H1 (cell line): ENCODE results near the gene CACNA1C. TPM values are rescaled to one million over a fixed set of nuclear protein-coding genes. Genes with fewer than 3 reads are reported as not detected.

Source experiments
- CTCF ChIA-PET: fragments of 300-600 bp; sonication (Branson Sonifier 250); formaldehyde crosslinking; loops from one replicate; lab custom pipeline; 2021; ENCODE audit not compliant: partially characterized antibody; lab: Charles Lee
- POLR2A ChIA-PET: fragments of 300-600 bp; sonication (Branson Sonifier 250); formaldehyde crosslinking; loops from one replicate; lab custom pipeline; 2021; ENCODE audit warnings: inconsistent platforms; ENCODE audit not compliant: partially characterized antibody; lab: Charles Lee
- DNase-seq, 2 experiments: peaks; one replicate each; pipeline versions ENCODE4 v3.0.0 to v3.0.0-alpha.2; 2010 to 2022; ENCODE audit warnings: low spot score in 2 of 2, low read depth in 1 of 2, mixed read lengths in 1 of 2
- FAIRE-seq: peaks from 2 replicates; lab custom pipeline; 2011; peaks lifted over from hg19 to GRCh38; lab: Jason Lieb, UNC
- H2AFZ ChIP-seq: 2 replicates; pipeline ENCODE4 v1.8.1; 2012; ENCODE audit warnings: low read length, inconsistent platforms
- H2AK5ac ChIP-seq: 2 replicates; pipeline ENCODE4 v1.6.1; 2013; ENCODE audit warnings: low read depth, low read length
- H2BK120ac ChIP-seq: replicated peaks from 2 replicates; pipeline ENCODE3; 2013; ENCODE audit warnings: low read depth, low read length, inconsistent platforms
- H2BK12ac ChIP-seq: 2 replicates; pipeline ENCODE4 v1.6.1; 2013; ENCODE audit warnings: low read depth, low read length
- H2BK15ac ChIP-seq: 2 replicates; pipeline ENCODE4 v1.6.1; 2013; ENCODE audit warnings: low read length
- H2BK20ac ChIP-seq: 2 replicates; pipeline ENCODE4 v1.6.1; 2013; ENCODE audit warnings: low read length
- H2BK5ac ChIP-seq: 2 replicates; pipeline ENCODE4 v1.6.1; 2013; ENCODE audit warnings: low read depth, low read length
- H3K14ac ChIP-seq: 2 replicates; pipeline ENCODE4 v1.6.1; 2013; ENCODE audit warnings: inconsistent platforms; ENCODE audit not compliant: insufficient read length
- H3K18ac ChIP-seq: 2 replicates; pipeline ENCODE4 v1.6.1; 2013; ENCODE audit warnings: low read length; ENCODE audit errors: extremely low read depth
- H3K23ac ChIP-seq: 2 replicates; pipeline ENCODE4 v1.6.1; 2013; ENCODE audit warnings: inconsistent platforms; ENCODE audit not compliant: insufficient read length
- H3K23me2 ChIP-seq: 2 replicates; pipeline ENCODE4 v1.6.1; 2013; ENCODE audit warnings: low read depth, low read length
- H3K27ac ChIP-seq: 2 replicates; pipeline ENCODE4 v1.6.1; 2011; ENCODE audit warnings: low read depth, low read length, inconsistent platforms
- H3K27me3 ChIP-seq, 4 experiments: replicated peaks in 1 of 4; 1 replicate in 1 of 4; 2 replicates in 3 of 4; pipeline versions ENCODE4 v1.6.1 to v1.8.1; 2011 to 2013; ENCODE audit warnings: low read length in 3 of 4, mild to moderate bottlenecking in 3 of 4, inconsistent platforms in 2 of 4, mixed read lengths in 2 of 4, moderate library complexity in 1 of 4; ENCODE audit not compliant: control insufficient read depth in 3 of 4, insufficient read depth in 3 of 4; ENCODE audit errors: extremely low read depth in 1 of 4
- H3K36me3 ChIP-seq, 4 experiments: 2 replicates each; pipeline versions ENCODE4 v1.6.1 to v1.8.1; 2011 to 2013; ENCODE audit warnings: mild to moderate bottlenecking in 4 of 4, low read length in 3 of 4, moderate library complexity in 2 of 4, control low read depth in 1 of 4, inconsistent platforms in 1 of 4; ENCODE audit not compliant: insufficient read depth in 4 of 4, control insufficient read depth in 2 of 4
- H3K4ac ChIP-seq: replicated peaks from 2 replicates; pipeline ENCODE3; 2013; ENCODE audit warnings: low read length, low read depth, mixed read lengths, inconsistent platforms; ENCODE audit not compliant: insufficient read length
- H3K4me1 ChIP-seq, 4 experiments: replicated peaks in 1 of 4; 1 replicate in 1 of 4; 2 replicates in 3 of 4; pipeline versions ENCODE4 v1.6.1 to v1.8.1; 2011 to 2013; ENCODE audit warnings: low read length in 3 of 4, inconsistent platforms in 2 of 4, mixed read lengths in 1 of 4; ENCODE audit not compliant: insufficient read depth in 4 of 4, control insufficient read depth in 3 of 4
- H3K4me2 ChIP-seq, 2 experiments: 2 replicates each; pipeline versions ENCODE4 v1.6.1 to v1.8.1; 2011 to 2013; ENCODE audit warnings: low read depth in 2 of 2, low read length in 2 of 2, control low read depth in 1 of 2, inconsistent platforms in 1 of 2, mild to moderate bottlenecking in 1 of 2; ENCODE audit not compliant: insufficient read depth in 1 of 2
- H3K4me3 ChIP-seq, 4 experiments: fragments of 200-600, 300-600 bp in 1 of 4; sonication (generic), shearing (Covaris generic), sonication (Bioruptor Twin) in 1 of 4; 2 replicates each; pipeline versions ENCODE4 v1.5.1 to v1.8.1; 2011 to 2016; ENCODE audit warnings: low read length in 4 of 4, low read depth in 3 of 4, control low read depth in 2 of 4, inconsistent platforms in 2 of 4, mild to moderate bottlenecking in 2 of 4, mixed read lengths in 1 of 4, moderate library complexity in 1 of 4; ENCODE audit not compliant: insufficient read depth in 2 of 4; ENCODE audit errors: extremely low read depth in 1 of 4
- H3K56ac ChIP-seq: replicated peaks from 2 replicates; pipeline ENCODE3; 2013; ENCODE audit warnings: low read depth, mild to moderate bottlenecking, mixed read lengths, low read length, inconsistent platforms; ENCODE audit not compliant: insufficient read length
- H3K79me1 ChIP-seq: 2 replicates; pipeline ENCODE4 v1.6.1; 2013; ENCODE audit warnings: low read depth, low read length, control low read depth
- H3K79me2 ChIP-seq, 2 experiments: 2 replicates each; pipeline versions ENCODE4 v1.6.1 to v1.8.1; 2012 to 2013; ENCODE audit warnings: low read length in 2 of 2, mild to moderate bottlenecking in 2 of 2, inconsistent platforms in 1 of 2; ENCODE audit not compliant: insufficient read depth in 2 of 2, control insufficient read depth in 1 of 2
- H3K9ac ChIP-seq, 4 experiments: replicated peaks in 1 of 4; 1 replicate in 1 of 4; 2 replicates in 3 of 4; pipeline versions ENCODE4 v1.6.1 to v1.8.1; 2011 to 2013; ENCODE audit warnings: low read depth in 3 of 4, low read length in 3 of 4, control low read depth in 2 of 4, mild to moderate bottlenecking in 2 of 4, moderate library complexity in 2 of 4, inconsistent platforms in 1 of 4; ENCODE audit errors: extremely low read depth in 1 of 4
- H3K9me3 ChIP-seq, 2 experiments: 2 replicates each; pipeline versions ENCODE4 v1.6.1 to v1.8.1; 2012 to 2013; ENCODE audit warnings: mild to moderate bottlenecking in 2 of 2, moderate library complexity in 2 of 2, control low read depth in 1 of 2, inconsistent platforms in 1 of 2, low read depth in 1 of 2, low read length in 1 of 2, mixed read lengths in 1 of 2; ENCODE audit not compliant: insufficient read depth in 2 of 2
- H4K20me1 ChIP-seq, 2 experiments: replicated peaks in 1 of 2; 2 replicates each; pipeline versions ENCODE3 to v1.8.1; 2011 to 2013; ENCODE audit warnings: inconsistent platforms in 2 of 2, low read length in 2 of 2, mild to moderate bottlenecking in 1 of 2; ENCODE audit not compliant: insufficient read depth in 2 of 2, control insufficient read depth in 1 of 2
- H4K5ac ChIP-seq: 2 replicates; pipeline ENCODE4 v1.6.1; 2013; ENCODE audit warnings: low read length, low read depth, mixed read lengths, inconsistent platforms; ENCODE audit not compliant: insufficient read length
- H4K8ac ChIP-seq: 2 replicates; pipeline ENCODE4 v1.8.0; 2013; ENCODE audit warnings: mild to moderate bottlenecking, moderate library complexity, low read length, inconsistent platforms; ENCODE audit not compliant: insufficient read depth; ENCODE audit errors: extremely low read depth
- H4K91ac ChIP-seq: replicated peaks from 2 replicates; pipeline ENCODE3; 2013; ENCODE audit warnings: low read length, mixed read lengths, inconsistent platforms; ENCODE audit not compliant: insufficient read length
- CTBP2 ChIP-seq: IDR thresholded peaks from 2 replicates; pipeline ENCODE4 v1.7.0; 2011; ENCODE audit warnings: borderline replicate concordance, mild to moderate bottlenecking, moderate library complexity, mixed read lengths, low read length; ENCODE audit not compliant: insufficient read depth, insufficient read length
- POLR2AphosphoS5 ChIP-seq: IDR thresholded peaks from 2 replicates; pipeline ENCODE4 v1.6.1; 2011; ENCODE audit warnings: low read depth, low read length
- SIN3A ChIP-seq, 2 experiments: IDR thresholded peaks in 1 of 2; conservative IDR thresholded peaks in 1 of 2; 2 replicates each; pipeline ENCODE4 v1.6.1; 2011 to 2012; ENCODE audit warnings: low read length in 2 of 2, improper control_type of control experiment in 1 of 2, low read depth in 1 of 2, mild to moderate bottlenecking in 1 of 2
- SUZ12 ChIP-seq: fragments of 200-600 bp; sonication (generic); IDR thresholded peaks from 2 replicates; pipeline ENCODE4 v1.6.1; 2012; ENCODE audit warnings: mild to moderate bottlenecking, inconsistent platforms, low read length, moderate library complexity, mixed read lengths
- WGBS, 2 experiments: shearing (Covaris generic) in 1 of 2; methylation state at CpG; one replicate each; pipeline versions ENCODE4 v1.1.6 to v1.1.7; 2013 to 2015; ENCODE audit warnings: low lambda C conversion rate in 2 of 2, mixed read lengths in 2 of 2, inconsistent platforms in 1 of 2, low coverage in 1 of 2, missing lambda C conversion rate in 1 of 2; ENCODE audit not compliant: insufficient replicate concordance in 2 of 2, insufficient coverage in 1 of 2, insufficient read length in 1 of 2; ENCODE audit errors: extremely low coverage in 1 of 2, missing lambda C conversion rate in 1 of 2; 5-methylcytosine and 5-hydroxymethylcytosine counted together
- polyA plus RNA-seq, 7 experiments: library from polyadenylated mRNA; depleted of rRNA in 3 of 7; stranded (reverse) in 5 of 7; unstranded in 2 of 7; fragments of >200 nt in 5 of 7; fragments of 200-250 nt in 2 of 7; gene quantifications; 1 replicate in 5 of 7; 2 replicates in 1 of 7; 4 replicates in 1 of 7; pipeline versions ENCODE4 v1.2.1 to v1.2.3, GENCODE V29; 2011 to 2013; ENCODE audit warnings: missing spikeins in 2 of 7, mixed read lengths in 2 of 7
- total RNA-seq: library from RNA; stranded (reverse); fragmentation: NEBNext Ultra II Directional; extraction: Animal tissue kit (Norgen Biotek cat#: 25700); gene quantifications from 2 replicates; pipeline ENCODE4 v1.2.1, GENCODE V29; 2021

The CACNA1C gene
- total and polyA plus RNA-seq, 2 of the 8 experiments (the other 6 are each of a cell fraction or from before 2014, with no cell fraction given): 1.3 TPM

GRCh38 chr12:2205996-2206395 is 153.2 kb downstream of the CACNA1C start:
- no peak overlapping the region for H2AFZ ChIP-seq
- H3K14ac ChIP-seq: no peak overlapping the region
- TF ChIP-seq CTBP2 (no peak), SIN3A (conservative IDR thresholded peaks at IDR 0.05 in 1 of 2, IDR thresholded peaks at IDR 0.05 in 1 of 2; ENCODE audit: low read depth in 1 of 2, low read length in 2 of 2) (no peak), SUZ12 (no peak), POLR2AphosphoS5 (no peak)
- no peak overlapping the region for H3K9ac ChIP-seq
- H2BK20ac ChIP-seq: no peak overlapping the region
- no peak overlapping the region for H2AK5ac ChIP-seq
- H3K4me3 ChIP-seq: no peak overlapping the region
- H3K23me2 ChIP-seq: no peaks in the 10 kb centered on the region
- no peak overlapping the region for H2BK15ac ChIP-seq
- H3K4ac ChIP-seq: no peak overlapping the region
- ChIA-PET CTCF (interaction anchor here (1.3 kb wide), 1 partner anchor 149 kb away, joined by 3 read pairs; no protein-coding TSS in a partner anchor), POLR2A (interaction anchor here (1.0 kb wide), 1 partner anchor 45 kb away, joined by 3 read pairs; no protein-coding TSS in a partner anchor)
- H3K18ac ChIP-seq: no peak overlapping the region
- peaks cover 0 to 3% (median 0%) of the 10 kb centered on the region in 4 experiments; a peak in 2 of 7 replicates for H3K4me1 ChIP-seq
- no peak overlapping the region for H4K8ac ChIP-seq
- H2BK12ac ChIP-seq: no peak overlapping the region; the same call in 1 of the 2 replicates
- no peaks in the 10 kb centered on the region; a peak in 1 of 4 replicates for H3K9me3 ChIP-seq
- H3K56ac ChIP-seq: no peak overlapping the region
- no peak overlapping the region for H2BK5ac ChIP-seq
- no peaks in the 10 kb centered on the region for H3K36me3 ChIP-seq
- H3K4me2 ChIP-seq: no peak overlapping the region
- H3K23ac ChIP-seq: no peak overlapping the region
- H4K5ac ChIP-seq: no peak overlapping the region
- no peaks in the 10 kb centered on the region for H3K27me3 ChIP-seq
- H2BK120ac ChIP-seq: no peak overlapping the region
- no peak for DNase-seq
- no peak overlapping the region for H4K91ac ChIP-seq
- H3K79me1 ChIP-seq: no peaks in the 10 kb centered on the region
- FAIRE-seq: no peak
- WGBS, 2 experiments: 86% methylated on average over 7 of the region's 7 CpGs; no CpG with 5 or more reads in 1 of the 2 experiments
- H3K79me2 ChIP-seq: no peaks in the 10 kb centered on the region
- H4K20me1 ChIP-seq: no peaks in the 10 kb centered on the region
- H3K27ac ChIP-seq: no peak overlapping the region
